Heart left ventricle (tissue), 13 donors: ENCODE results near the gene PLB1.

Experiments
- CTCF ChIP-seq, 12 donors: fragments of 200-600 bp; sonication (generic) in 4 of 12; IDR thresholded peaks; one replicate each; pipeline versions ENCODE4 v1.5.0 to v1.8.0; 2018 to 2022; ENCODE audit warnings: antibody characterized with exemption in 12 of 12, mild to moderate bottlenecking in 5 of 12
- POLR2A ChIP-seq, 2 donors: fragments of 450-650 bp; IDR thresholded peaks; one replicate each; pipeline ENCODE4 v1.6.1; 2017; ENCODE audit warnings: antibody characterized with exemption in 2 of 2, mild to moderate bottlenecking in 2 of 2, moderate library complexity in 2 of 2
- donor health status: ischemic (EF 13 %, LVEDD 7.1; RV severe dilation, severe dysfunction).
- donor health status: DM: no; HTN: yes; CAD: no.
- donor health status: DM: no; HTN: no; CAD: no.
- donor health status: ischemic (EF 25% LVEDD 6.9; RV normal size, moderate dysfunction).
- donor health status: ischemic (EF 25% LVEDD 5.7; RV mildly dilated, moderate dysfunction).
- donor health status: ischemic (EF 35%, LVEDD 5.7; RV mildly dilated, moderate dysfunction).
- donor health status: nonischemic (EF 11% LVEDD 7.7; RV severe dilation, severe dysfunction).
- donor health status: DM: yes; HTN: yes; CAD: no.
- donor health status: PGD.
- donor health status: ischemic (EF 29% LVEDD 5.4; RV normal size, mild dysfunction).
- donor health status: nonischemic (EF 23%, LVEDD 6.1; RV moderate dilation, normal function).

GRCh38 chr2:28689771-28690170 lies 193.9 kb downstream of the PLB1 start:
- no peak for TF ChIP-seq CTCF (IDR thresholded peaks at IDR 0.05)
- no peak for TF ChIP-seq POLR2A (IDR thresholded peaks at IDR 0.05)
